ENCODE data around the gene BCL10.

Gene BCL10

GRCh38 chr1:85313888-85314696, 37.7 kb upstream of the BCL10 start:
- peak; percentile 86 for DNase-seq (ENCODE audit: low read depth)
- H3K4me3 ChIP-seq (ENCODE audit: low read length) = no peak overlapping the region
- TF ChIP-seq CTCF (conservative IDR thresholded peaks at IDR 0.05; ENCODE audit: low read depth, low read length) = no peak

GRCh38 chr1:85311818-85312217, 35.4 kb upstream of the BCL10 start:
- no peak for TF ChIP-seq CTCF (conservative IDR thresholded peaks at IDR 0.05; ENCODE audit: low read depth, low read length)
- DNase-seq (ENCODE audit: low read depth) = no peak
- no peak overlapping the region for H3K4me3 ChIP-seq (ENCODE audit: low read length)

GRCh38 chr1:85308833-85309350, 32.5 kb upstream of the BCL10 start:
- DNase-seq (ENCODE audit: low read depth) = no peak
- no peak overlapping the region for H3K4me3 ChIP-seq (ENCODE audit: low read length)
- no peak for TF ChIP-seq CTCF (conservative IDR thresholded peaks at IDR 0.05; ENCODE audit: low read depth, low read length)

GRCh38 chr1:85307987-85308832, 31.8 kb upstream of the BCL10 start:
- peak; percentile 98 for TF ChIP-seq CTCF (conservative IDR thresholded peaks at IDR 0.05; ENCODE audit: low read depth, low read length)
- no peak for DNase-seq (ENCODE audit: low read depth)
- no peak overlapping the region for H3K4me3 ChIP-seq (ENCODE audit: low read length)

- H3K4me3 ChIP-seq (ENCODE audit: low read length) = no peak overlapping the region
- no peak for TF ChIP-seq CTCF (conservative IDR thresholded peaks at IDR 0.05; ENCODE audit: low read depth, low read length)
- DNase-seq (ENCODE audit: low read depth) = no peak
Measured at GRCh38 chr1:85306236-85306635, 29.8 kb upstream of the BCL10 start.

GRCh38 chr1:85303440-85304162, 27.2 kb upstream of the BCL10 start:
- no peak for TF ChIP-seq CTCF (conservative IDR thresholded peaks at IDR 0.05; ENCODE audit: low read depth, low read length)
- no peak overlapping the region for H3K4me3 ChIP-seq (ENCODE audit: low read length)
- no peak for DNase-seq (ENCODE audit: low read depth)

All from retinal pigment epithelial cell (primary cell).